ENCODE data around the gene CLTA.
"Not testable (repeated sequence)": the region's sequence is repeated elsewhere in the genome, so short reads cannot be mapped to it uniquely, and the experiment has no call there.

DNA sequence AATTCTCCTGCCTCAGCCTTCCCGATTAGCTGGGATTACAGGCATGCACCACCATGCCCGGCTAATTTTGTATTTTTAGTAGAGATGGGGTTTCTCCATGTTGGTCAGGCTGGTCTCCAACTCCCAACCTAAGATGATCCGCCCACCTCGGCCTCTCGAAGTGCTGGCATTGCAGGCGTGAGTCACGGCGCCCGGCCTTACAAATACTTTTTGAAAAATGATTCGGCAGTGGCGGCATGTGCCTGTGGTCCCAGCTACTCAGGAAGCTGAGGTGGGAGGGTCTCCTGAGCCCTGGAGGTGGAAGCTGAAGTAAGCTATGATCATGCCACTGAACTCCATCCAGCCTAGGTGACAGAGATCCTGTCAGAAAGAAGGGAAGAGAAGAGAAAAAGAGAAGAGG is 30.6 kb upstream of the CLTA start:
- TF ChIP-seq, protein P1, sequence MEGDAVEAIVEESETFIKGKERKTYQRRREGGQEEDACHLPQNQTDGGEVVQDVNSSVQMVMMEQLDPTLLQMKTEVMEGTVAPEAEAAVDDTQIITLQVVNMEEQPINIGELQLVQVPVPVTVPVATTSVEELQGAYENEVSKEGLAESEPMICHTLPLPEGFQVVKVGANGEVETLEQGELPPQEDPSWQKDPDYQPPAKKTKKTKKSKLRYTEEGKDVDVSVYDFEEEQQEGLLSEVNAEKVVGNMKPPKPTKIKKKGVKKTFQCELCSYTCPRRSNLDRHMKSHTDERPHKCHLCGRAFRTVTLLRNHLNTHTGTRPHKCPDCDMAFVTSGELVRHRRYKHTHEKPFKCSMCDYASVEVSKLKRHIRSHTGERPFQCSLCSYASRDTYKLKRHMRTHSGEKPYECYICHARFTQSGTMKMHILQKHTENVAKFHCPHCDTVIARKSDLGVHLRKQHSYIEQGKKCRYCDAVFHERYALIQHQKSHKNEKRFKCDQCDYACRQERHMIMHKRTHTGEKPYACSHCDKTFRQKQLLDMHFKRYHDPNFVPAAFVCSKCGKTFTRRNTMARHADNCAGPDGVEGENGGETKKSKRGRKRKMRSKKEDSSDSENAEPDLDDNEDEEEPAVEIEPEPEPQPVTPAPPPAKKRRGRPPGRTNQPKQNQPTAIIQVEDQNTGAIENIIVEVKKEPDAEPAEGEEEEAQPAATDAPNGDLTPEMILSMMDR (IDR thresholded peaks at IDR 0.05; ENCODE audit: poor library complexity, severe bottlenecking): not testable (repeated sequence)
- not testable (repeated sequence) for TF ChIP-seq EZH2 (IDR thresholded peaks at IDR 0.05; ENCODE audit: borderline replicate concordance, insufficient read depth, low read length, poor library complexity, severe bottlenecking); RAD21 (conservative IDR thresholded peaks at IDR 0.05); SMC3 (conservative IDR thresholded peaks at IDR 0.05; ENCODE audit: poor library complexity); POLR2AphosphoS5 (IDR thresholded peaks at IDR 0.05)
- TF ChIP-seq, protein P2, sequence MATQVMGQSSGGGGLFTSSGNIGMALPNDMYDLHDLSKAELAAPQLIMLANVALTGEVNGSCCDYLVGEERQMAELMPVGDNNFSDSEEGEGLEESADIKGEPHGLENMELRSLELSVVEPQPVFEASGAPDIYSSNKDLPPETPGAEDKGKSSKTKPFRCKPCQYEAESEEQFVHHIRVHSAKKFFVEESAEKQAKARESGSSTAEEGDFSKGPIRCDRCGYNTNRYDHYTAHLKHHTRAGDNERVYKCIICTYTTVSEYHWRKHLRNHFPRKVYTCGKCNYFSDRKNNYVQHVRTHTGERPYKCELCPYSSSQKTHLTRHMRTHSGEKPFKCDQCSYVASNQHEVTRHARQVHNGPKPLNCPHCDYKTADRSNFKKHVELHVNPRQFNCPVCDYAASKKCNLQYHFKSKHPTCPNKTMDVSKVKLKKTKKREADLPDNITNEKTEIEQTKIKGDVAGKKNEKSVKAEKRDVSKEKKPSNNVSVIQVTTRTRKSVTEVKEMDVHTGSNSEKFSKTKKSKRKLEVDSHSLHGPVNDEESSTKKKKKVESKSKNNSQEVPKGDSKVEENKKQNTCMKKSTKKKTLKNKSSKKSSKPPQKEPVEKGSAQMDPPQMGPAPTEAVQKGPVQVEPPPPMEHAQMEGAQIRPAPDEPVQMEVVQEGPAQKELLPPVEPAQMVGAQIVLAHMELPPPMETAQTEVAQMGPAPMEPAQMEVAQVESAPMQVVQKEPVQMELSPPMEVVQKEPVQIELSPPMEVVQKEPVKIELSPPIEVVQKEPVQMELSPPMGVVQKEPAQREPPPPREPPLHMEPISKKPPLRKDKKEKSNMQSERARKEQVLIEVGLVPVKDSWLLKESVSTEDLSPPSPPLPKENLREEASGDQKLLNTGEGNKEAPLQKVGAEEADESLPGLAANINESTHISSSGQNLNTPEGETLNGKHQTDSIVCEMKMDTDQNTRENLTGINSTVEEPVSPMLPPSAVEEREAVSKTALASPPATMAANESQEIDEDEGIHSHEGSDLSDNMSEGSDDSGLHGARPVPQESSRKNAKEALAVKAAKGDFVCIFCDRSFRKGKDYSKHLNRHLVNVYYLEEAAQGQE (IDR thresholded peaks at IDR 0.05; ENCODE audit: borderline replicate concordance): not testable (repeated sequence)

All from neural cell (in vitro differentiated cells).